Activated naive CD4-positive, alpha-beta T cell treated with anti-CD3 and anti-CD28 coated beads for 36 hours (primary cell): ENCODE measurements around the gene SH3BP1. TPM values are rescaled to one million over a fixed set of nuclear protein-coding genes. Genes with fewer than 3 reads are reported as not detected.
A peak's percentile ranks its signal among the peaks of the same experiment; 100 is the strongest.
"Not testable (repeated sequence)": the region's sequence is repeated elsewhere in the genome, so short reads cannot be mapped to it uniquely, and the experiment has no call there.

Experiments used
- CTCF ChIA-PET: fragments of 350-600 bp; sonication (Branson Sonifier 250); formaldehyde crosslinking; loops from one replicate; lab custom pipeline; 2021; ENCODE audit warnings: antibody characterized with exemption; lab: Charles Lee
- DNase-seq: peaks from one replicate; pipeline ENCODE4 v3.0.0-alpha.2; 2020
- H3K27ac Mint-ChIP-seq: one replicate; pipeline ENCODE4 v1.8.0; 2021; ENCODE audit warnings: mild to moderate bottlenecking, mixed read lengths
- H3K27me3 Mint-ChIP-seq: one replicate; pipeline ENCODE4 v1.8.0; 2021; ENCODE audit warnings: low read depth, mixed read lengths
- H3K36me3 Mint-ChIP-seq: one replicate; pipeline ENCODE4 v1.8.0; 2021; ENCODE audit warnings: low read depth, mixed read lengths
- H3K4me1 Mint-ChIP-seq: one replicate; pipeline ENCODE4 v1.8.0; 2021; ENCODE audit warnings: low read depth, mixed read lengths
- H3K4me3 Mint-ChIP-seq: one replicate; pipeline ENCODE4 v1.8.0; 2021; ENCODE audit warnings: mild to moderate bottlenecking, moderate library complexity, mixed read lengths
- H3K9me3 Mint-ChIP-seq: one replicate; pipeline ENCODE4 v1.8.0; 2021; ENCODE audit warnings: mixed read lengths
- intact Hi-C: fragments of 100-400 bp; cut with micrococcal nuclease; formaldehyde crosslinking; loops from one replicate; pipeline ENCODE4 v1.15.1; 2023
- total RNA-seq, 2 experiments: library from RNA; stranded (reverse); gene quantifications; one replicate each; pipeline ENCODE4 v1.2.3, GENCODE V29; 2021

The SH3BP1 gene
- 10 to 100 TPM; 45.9 to 51.0 TPM for total RNA-seq

- intact Hi-C loops, result no loop called here
- Mint-ChIP-seq H3K9me3 (no peaks in the 10 kb centered on the region), H3K27ac (peak within 1 kb of the TSS; percentile 93), H3K4me1 (peaks cover 71% of the 10 kb centered on the region), H3K36me3 (peaks cover 6% of the 10 kb centered on the region), H3K4me3 (peak within 1 kb of the TSS; percentile 86), H3K27me3 (no peaks in the 10 kb centered on the region)
- CTCF ChIA-PET, result interaction anchor here (0.9 to 7.4 kb wide), 4 partner anchors 10 to 41 kb away, joined by 3 to 260 read pairs (median 22); partner anchors contain the start of genes LGALS1 and NOL12
- DNase-seq, result peak; percentile 59
These were observed at the start of gene SH3BP1 for GRCh38 chr22:37639070-37639760. SH3BP1 (plus strand) TSS chr22:37639669; CDS start chr22:37639788, 119 bp downstream.

- DNase-seq, H3K9me3 Mint-ChIP-seq, H3K27ac Mint-ChIP-seq, H3K4me3 Mint-ChIP-seq, H3K36me3 Mint-ChIP-seq, H3K27me3 Mint-ChIP-seq, intact Hi-C loops: not testable (repeated sequence)
- peaks cover 13% of the 10 kb centered on the region for H3K4me1 Mint-ChIP-seq
- CTCF ChIA-PET, result interaction anchor here (0.6 to 3.9 kb wide), 9 partner anchors 8 to 66 kb away, joined by 3 to 87 read pairs (median 10); no protein-coding TSS in a partner anchor
These were observed 48.4 kb upstream of the SH3BP1 start for GRCh38 chr22:37591081-37591480.

- no peak for DNase-seq
- Mint-ChIP-seq H3K4me3 (peak overlapping the region; percentile 83), H3K4me1 (peaks cover 13% of the 10 kb centered on the region), H3K9me3 (no peaks in the 10 kb centered on the region), H3K27me3 (no peaks in the 10 kb centered on the region), H3K27ac (peak overlapping the region; percentile 86), H3K36me3 (no peaks in the 10 kb centered on the region)
- intact Hi-C loops, result loop anchor here (1.0 kb wide), 6 partner anchors 16 to 275 kb away; partner anchors contain the start of gene GGA1
- CTCF ChIA-PET, result interaction anchor here (0.5 to 3.9 kb wide), 35 partner anchors 9 to 278 kb away, joined by 3 to 87 read pairs (median 4); partner anchors contain the start of genes CDC42EP1, GGA1, LGALS2 and MFNG
These were observed 47.6 kb upstream of the SH3BP1 start for GRCh38 chr22:37591823-37592404.

GRCh38 chr22:37594237-37594636 is 45.2 kb upstream of the SH3BP1 start:
- H3K4me1 Mint-ChIP-seq, result peaks cover 13% of the 10 kb centered on the region
- no peaks in the 10 kb centered on the region for H3K27me3 Mint-ChIP-seq
- no peaks in the 10 kb centered on the region for H3K36me3 Mint-ChIP-seq
- no peak overlapping the region for H3K4me3 Mint-ChIP-seq
- H3K9me3 Mint-ChIP-seq, result no peaks in the 10 kb centered on the region
- DNase-seq, result no peak
- H3K27ac Mint-ChIP-seq, result no peak overlapping the region
- CTCF ChIA-PET, result interaction anchor here (0.7 to 3.9 kb wide), 3 partner anchors 13 to 55 kb away, joined by 3 to 87 read pairs (median 3); no protein-coding TSS in a partner anchor
- intact Hi-C loops, result no loop called here

- Mint-ChIP-seq H3K4me1 (peaks cover 11% of the 10 kb centered on the region), H3K36me3 (no peaks in the 10 kb centered on the region), H3K9me3 (no peaks in the 10 kb centered on the region), H3K27ac (no peak overlapping the region), H3K27me3 (no peaks in the 10 kb centered on the region), H3K4me3 (no peak overlapping the region)
- intact Hi-C loops, result no loop called here
- no peak for DNase-seq
- CTCF ChIA-PET, result interaction anchor here (0.6 kb wide), 1 partner anchor 400 kb away, joined by 3 read pairs; no protein-coding TSS in a partner anchor
These were observed 40.3 kb upstream of the SH3BP1 start for GRCh38 chr22:37599153-37599552.

- Mint-ChIP-seq H3K27ac (no peak overlapping the region), H3K4me1 (peaks cover 24% of the 10 kb centered on the region), H3K4me3 (no peak overlapping the region), H3K9me3 (no peaks in the 10 kb centered on the region), H3K27me3 (no peaks in the 10 kb centered on the region), H3K36me3 (no peaks in the 10 kb centered on the region)
- CTCF ChIA-PET, result interaction anchor here (0.9 kb wide), 1 partner anchor 9 kb away, joined by 4 read pairs; no protein-coding TSS in a partner anchor
- intact Hi-C loops, result no loop called here
- no peak for DNase-seq
These were observed 38.3 kb upstream of the SH3BP1 start for GRCh38 chr22:37601203-37601539.

GRCh38 chr22:37601540-37602442 is 37.7 kb upstream of the SH3BP1 start:
- DNase-seq, result no peak
- Mint-ChIP-seq H3K4me1 (peaks cover 24% of the 10 kb centered on the region), H3K27ac (no peak overlapping the region), H3K27me3 (no peaks in the 10 kb centered on the region), H3K36me3 (no peaks in the 10 kb centered on the region), H3K9me3 (no peaks in the 10 kb centered on the region), H3K4me3 (no peak overlapping the region)
- intact Hi-C loops, result no loop called here
- CTCF ChIA-PET, result interaction anchor here (0.6 to 1.5 kb wide), 7 partner anchors 9 to 62 kb away, joined by 3 to 7 read pairs (median 4); no protein-coding TSS in a partner anchor

- H3K27ac Mint-ChIP-seq, H3K9me3 Mint-ChIP-seq, H3K36me3 Mint-ChIP-seq, intact Hi-C loops, H3K4me3 Mint-ChIP-seq, DNase-seq, H3K27me3 Mint-ChIP-seq: not testable (repeated sequence)
- CTCF ChIA-PET, result interaction anchor here (0.6 to 3.1 kb wide), 8 partner anchors 10 to 63 kb away, joined by 3 to 23 read pairs (median 4); no protein-coding TSS in a partner anchor
- H3K4me1 Mint-ChIP-seq, result peaks cover 34% of the 10 kb centered on the region
These were observed 36.8 kb upstream of the SH3BP1 start for GRCh38 chr22:37602546-37603277.

GRCh38 chr22:37604074-37604473 is 35.4 kb upstream of the SH3BP1 start:
- intact Hi-C loops, result no loop called here
- CTCF ChIA-PET, result interaction anchor here (0.7 to 3.1 kb wide), 3 partner anchors 12 to 118 kb away, joined by 3 to 23 read pairs (median 7); partner anchors contain the start of gene MFNG

GRCh38 chr22:37604875-37605274 is 34.6 kb upstream of the SH3BP1 start:
- CTCF ChIA-PET, result interaction anchor here (1.1 to 4.0 kb wide), 4 partner anchors 12 to 41 kb away, joined by 4 to 23 read pairs (median 15); no protein-coding TSS in a partner anchor
- H3K4me1 Mint-ChIP-seq, result peaks cover 43% of the 10 kb centered on the region
- H3K36me3 Mint-ChIP-seq, result no peaks in the 10 kb centered on the region
- intact Hi-C loops, result loop anchor here (5.0 kb wide), 1 partner anchor 202 kb away; the partner anchor contains the start of gene GCAT
- H3K9me3 Mint-ChIP-seq, result no peaks in the 10 kb centered on the region
- DNase-seq, result peak; percentile 70
- H3K27me3 Mint-ChIP-seq, result no peaks in the 10 kb centered on the region
- H3K4me3 Mint-ChIP-seq, result no peak overlapping the region
- H3K27ac Mint-ChIP-seq, result no peak overlapping the region

More at GRCh38 chr22:37604074-37604473, 35.4 kb upstream of the SH3BP1 start:
- H3K27me3 Mint-ChIP-seq, result no peaks in the 10 kb centered on the region
- H3K36me3 Mint-ChIP-seq, result no peaks in the 10 kb centered on the region
- H3K27ac Mint-ChIP-seq, result no peak overlapping the region
- no peak for DNase-seq
- no peaks in the 10 kb centered on the region for H3K9me3 Mint-ChIP-seq
- peaks cover 39% of the 10 kb centered on the region for H3K4me1 Mint-ChIP-seq
- no peak overlapping the region for H3K4me3 Mint-ChIP-seq
